HL-60 (cell line): ENCODE results near the gene THPO.

ENCODE experiments used
- CTCF ChIP-seq: IDR thresholded peaks from one replicate; pipeline ENCODE4 v1.5.1; 2011; ENCODE audit warnings: low read length, control low read depth, inconsistent platforms; ENCODE audit not compliant: insufficient read depth
- GABPA ChIP-seq: IDR thresholded peaks from 2 replicates; pipeline ENCODE4 v1.6.1; 2012; ENCODE audit warnings: low read depth
- POLR2AphosphoS5 ChIP-seq: IDR thresholded peaks from 2 replicates; pipeline ENCODE4 v1.6.1; 2012; ENCODE audit warnings: low read depth

GRCh38 chr3:184344579-184345316 is 33.3 kb downstream of the THPO start:
- no peak for TF ChIP-seq CTCF
- no peak for TF ChIP-seq POLR2AphosphoS5
- no peak for TF ChIP-seq GABPA
